NCI-H510A treated with DMSO at 0.1 percent for 48 hours (cell line): ENCODE data around the gene TMUB1.

Experiments
- DNase-seq: peaks from one replicate; lab custom pipeline; 2025; lab: John Stamatoyannopoulos, UW

TMUB1 gene

DNA sequence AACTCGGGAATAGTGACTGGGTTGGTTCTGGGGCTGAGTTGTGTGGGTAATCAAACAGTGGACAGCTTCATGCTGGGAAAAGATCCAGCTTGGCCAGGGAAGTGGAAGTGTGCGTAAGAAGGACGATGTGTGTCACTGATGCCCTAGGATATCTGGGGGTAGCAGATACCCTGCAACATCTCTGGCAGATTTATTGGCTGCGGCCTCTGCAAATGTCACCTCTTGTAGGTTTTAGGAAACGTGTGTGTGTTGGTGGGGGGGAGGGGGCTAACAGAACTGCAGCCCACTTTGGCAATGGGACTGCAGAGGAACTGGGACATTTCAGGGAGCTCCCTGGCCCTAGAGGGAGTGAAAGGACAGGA lies 2.0 kb upstream of the TMUB1 start:
- no peak for DNase-seq

DNA sequence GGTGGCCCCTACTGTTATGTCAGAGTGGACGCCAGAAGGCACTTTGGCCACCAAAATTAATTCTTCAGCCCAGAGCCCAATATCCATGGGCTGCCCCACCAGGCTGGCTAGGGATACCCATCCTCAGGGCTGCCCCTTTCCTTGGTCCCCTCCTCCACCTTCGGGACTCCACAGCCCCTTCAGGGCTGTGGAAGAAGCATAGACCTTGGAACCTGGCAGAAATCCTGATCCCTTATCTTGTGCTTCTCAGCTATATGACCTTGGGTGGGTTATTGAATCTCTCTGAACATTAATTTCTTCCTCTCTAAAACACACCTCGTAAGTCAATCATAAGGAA lies 499 bp upstream of the TMUB1 start:
- no peak for DNase-seq

DNA sequence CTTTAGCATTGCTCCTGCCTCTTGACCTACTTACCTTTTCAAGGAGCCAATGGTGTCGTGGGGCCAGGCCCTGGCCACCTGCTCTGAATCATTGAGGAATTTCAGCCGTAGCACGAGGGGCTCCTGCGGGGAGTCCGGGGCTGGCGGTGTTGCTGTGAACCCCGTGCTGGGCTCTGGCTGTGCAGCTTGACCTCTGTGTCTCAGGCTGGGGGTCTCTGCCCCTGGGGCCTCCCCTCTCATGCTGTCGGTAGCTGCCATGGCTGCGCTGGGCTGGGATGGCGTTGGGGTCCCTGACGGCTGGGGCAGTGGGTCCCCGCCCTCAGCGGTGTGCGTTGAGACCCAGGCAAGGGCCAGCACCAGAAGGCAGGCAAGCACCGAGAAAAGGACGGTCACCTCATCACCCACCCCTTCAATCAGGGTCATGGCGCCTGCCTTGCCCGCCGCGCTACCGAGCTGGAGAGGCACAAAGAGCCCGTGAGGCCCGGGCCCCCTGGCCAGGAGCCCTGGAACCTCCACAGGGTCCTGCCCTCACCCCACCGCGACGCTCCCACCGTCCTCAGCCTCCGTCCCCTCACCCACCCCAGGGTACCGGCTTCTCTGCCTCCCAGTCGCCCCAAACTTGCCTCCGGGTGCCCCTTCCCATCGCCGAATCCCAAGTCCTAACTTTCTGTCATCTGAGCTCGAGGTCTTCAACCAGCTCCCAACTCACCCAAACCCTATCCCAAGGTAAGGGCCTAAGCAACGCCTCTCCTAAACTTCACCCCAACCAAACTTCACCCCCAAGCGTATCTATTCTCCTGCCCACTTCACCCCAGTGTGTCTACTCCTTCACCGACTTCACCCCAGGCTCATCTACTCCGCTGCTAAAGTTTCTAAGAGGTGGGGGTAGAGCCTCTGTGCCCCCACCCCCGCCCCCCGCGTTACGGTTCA lies 887 bp downstream of the TMUB1 start:
- DNase-seq = no peak

DNA sequence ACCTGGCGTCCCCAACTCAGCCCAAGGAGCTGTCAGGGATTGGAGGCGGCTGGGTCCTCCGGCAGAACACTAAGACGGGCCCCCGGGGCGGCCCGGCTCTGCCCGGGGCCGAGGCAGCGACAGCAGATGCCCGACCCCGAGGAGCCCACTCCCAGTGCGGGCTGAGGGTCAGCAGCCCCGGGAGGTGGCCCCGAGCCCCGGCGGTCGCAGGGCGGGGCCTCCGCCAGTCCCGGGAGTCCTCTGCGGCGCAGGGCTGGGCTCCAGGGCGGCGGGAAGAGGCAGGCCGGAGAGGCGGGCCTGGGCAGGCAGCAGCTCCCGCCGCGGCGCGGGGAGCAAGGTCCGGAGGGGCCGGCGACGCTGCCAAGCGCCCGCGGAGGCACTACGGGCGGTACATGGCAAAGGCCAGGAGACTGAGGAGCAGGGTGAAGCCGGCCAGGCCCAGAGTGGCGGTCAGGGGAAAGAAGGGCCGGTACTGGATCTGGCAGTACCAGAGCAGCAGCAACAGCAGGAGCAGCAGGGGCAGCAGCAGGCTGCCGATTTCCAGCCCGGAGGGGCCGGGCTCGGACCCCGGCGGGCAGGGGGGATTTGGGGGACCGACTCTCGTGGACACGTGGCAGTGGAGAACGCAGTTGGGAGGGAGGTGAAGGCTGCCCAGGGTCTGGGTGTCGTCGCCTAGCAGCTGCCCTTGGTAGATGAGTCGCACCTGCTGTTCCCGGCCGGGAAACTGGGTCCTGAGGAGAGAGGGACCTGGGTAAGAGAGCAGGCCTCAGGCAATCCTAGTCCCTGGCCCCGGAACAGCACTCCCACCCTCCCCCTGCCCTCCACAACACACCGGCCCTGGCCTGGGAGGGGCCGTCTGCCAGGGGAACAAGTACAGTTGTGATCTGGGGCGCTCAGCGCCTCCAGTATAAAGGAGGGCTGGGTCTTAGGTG lies 1.9 kb downstream of the TMUB1 start:
- no peak for DNase-seq

DNA sequence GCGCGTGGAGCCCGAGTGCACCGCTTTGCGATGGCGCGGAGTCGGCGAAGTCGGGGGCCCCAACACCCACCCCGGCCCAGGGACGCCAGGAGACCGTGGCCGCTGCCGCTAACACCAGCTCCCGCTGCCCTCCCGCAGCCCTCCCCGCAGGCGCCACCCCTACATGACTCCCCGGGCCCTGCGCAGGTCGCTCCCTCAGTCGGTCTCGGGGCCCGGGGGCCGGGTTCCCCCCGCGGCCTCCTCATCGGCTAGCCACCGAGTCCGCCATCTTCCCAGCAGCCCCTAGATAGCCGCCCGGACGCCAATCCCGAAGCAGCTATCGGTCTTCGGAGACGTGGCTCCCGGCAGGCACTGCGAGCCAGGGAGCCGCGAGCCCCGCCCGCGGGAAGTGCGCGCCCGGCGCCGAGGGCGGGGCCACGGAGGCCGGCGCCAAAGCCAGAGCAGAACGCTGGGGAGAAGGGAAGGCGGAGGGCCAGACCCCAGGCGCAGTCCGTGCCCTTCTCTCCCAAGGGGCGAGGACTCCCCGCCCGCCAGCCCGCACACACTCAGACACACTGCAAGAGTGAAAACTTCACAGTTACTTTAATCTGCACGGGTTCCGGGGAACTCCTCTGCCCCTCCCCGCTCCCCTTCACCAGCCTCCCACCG lies 2.6 kb downstream of the TMUB1 start, which contains the start of gene FASTK:
Gene FASTK (minus strand): TSS at position 288 of the 648 bp plus-strand sequence. CDS start 43 bp downstream, at position 245.
- DNase-seq = peak; percentile 80

DNA sequence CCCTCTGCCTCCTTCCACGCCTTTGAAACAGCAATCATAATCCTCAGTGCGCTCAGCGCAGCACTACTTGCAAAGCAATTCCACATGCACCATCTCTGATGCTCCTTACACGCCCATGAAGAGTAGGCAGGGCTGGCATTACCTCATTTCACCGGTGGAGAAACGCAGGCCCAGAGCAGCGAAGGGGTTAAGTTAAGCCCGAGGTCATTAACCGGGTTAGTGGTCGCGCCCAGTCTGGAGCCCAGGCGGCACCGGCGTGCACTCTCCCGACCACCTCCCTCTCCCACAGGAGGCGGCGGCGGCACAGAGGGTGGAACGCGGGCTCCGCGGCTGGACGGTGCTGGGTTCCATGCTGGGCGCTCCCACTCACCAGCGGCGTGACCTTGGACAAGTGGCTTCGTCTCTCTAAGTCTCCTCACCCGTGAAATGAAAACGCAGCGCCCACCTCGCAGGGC lies 3.2 kb downstream of the TMUB1 start:
- no peak for DNase-seq

DNA sequence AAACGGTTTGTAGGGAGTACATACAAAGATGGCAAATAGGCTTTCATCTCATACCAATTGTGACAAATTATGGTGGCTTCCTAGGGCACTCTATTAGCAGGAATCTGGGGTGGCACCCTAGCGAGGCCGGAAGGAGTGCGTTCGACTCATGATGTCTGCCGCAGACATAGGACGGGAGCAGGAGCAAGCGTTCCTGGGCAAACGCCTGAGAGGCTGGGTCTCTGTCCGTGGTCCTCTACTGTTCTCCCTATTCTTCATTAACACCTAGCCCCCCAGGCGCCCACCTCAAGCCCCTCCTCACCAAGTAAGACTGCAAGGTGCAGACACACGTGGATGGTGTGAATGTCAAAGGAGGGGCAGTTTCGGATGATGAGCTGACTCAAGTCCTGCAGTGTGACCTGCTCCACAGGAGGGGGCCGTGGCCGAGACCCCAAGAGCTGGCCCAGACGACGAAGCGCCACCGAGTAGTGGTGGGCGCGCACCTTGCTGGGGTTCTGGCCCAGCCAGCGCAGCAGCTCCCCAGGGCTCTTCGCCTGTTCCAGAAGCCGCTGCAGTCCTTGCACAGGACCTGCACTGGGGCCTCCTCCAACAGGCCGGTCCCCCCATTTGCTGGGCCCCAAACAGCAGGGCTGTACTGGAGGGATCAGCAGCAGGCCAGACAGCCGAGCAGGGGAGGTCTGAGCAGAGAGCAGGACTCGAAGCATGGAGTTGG lies 3.9 kb downstream of the TMUB1 start:
- no peak for DNase-seq

DNA sequence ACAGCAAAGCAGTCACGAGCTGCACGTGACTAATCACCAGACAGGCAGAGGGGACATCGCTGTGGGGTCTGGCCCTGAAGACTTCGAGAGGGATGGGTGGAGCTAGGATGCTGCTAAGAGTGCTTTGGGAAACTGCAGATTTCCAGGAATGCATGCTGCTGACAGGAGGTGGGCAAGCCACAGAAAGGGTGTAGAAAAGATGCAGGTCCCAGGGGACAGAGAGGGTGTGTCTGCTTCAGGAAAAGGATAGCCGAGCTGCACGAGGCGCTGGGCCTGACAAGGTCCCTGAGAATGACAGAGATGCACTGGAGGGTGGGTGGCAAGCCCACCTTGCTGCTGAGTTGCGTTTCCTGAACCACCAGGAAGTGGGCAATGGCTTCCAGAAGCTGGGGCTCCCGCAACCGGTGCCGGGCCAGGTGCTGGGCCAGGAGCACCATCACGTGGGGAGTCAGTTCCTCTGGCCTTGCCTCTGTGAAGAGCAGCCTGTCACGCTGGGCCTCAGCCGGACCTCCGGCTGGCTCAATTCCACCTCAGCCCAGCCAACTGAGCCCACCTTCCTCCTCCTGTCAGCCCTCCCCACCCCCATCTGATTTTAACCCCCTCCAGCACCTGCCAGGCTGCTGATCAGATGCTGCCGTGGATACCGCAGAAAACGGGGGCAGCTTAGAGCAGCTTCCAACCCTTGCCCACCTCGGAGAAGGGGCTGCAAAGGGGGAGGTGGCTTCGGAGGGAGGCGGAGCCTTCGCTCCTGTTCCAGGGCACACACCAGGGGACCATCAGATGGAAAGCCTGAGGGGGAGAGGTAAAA lies 4.9 kb downstream of the TMUB1 start:
- DNase-seq = no peak

DNA sequence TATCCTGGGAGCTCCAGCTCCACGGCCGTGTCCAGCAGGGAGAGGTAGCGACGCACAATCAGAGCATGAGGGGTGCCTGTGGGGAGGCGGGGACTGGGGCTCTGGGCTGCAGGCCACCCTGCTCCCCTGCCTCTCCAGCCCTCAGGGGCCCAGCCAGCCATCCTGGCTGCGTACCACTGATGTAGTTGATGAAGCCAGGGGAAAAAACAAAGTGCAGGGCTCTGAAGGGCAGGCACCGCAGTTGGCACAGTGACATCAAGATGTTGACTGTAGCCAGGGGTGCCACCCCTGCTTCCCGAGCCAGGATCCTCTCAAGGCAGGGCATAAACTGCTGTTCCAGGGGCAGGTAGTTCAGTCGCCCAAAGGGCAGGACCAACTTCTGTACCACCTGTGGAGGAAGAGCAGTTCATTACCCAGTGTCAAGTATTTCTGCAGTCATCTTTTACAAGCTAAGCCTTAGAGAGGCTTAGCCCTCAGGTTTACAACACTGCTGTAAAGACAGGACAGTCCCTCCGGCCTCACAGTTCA lies 5.5 kb downstream of the TMUB1 start:
- no peak for DNase-seq

DNA sequence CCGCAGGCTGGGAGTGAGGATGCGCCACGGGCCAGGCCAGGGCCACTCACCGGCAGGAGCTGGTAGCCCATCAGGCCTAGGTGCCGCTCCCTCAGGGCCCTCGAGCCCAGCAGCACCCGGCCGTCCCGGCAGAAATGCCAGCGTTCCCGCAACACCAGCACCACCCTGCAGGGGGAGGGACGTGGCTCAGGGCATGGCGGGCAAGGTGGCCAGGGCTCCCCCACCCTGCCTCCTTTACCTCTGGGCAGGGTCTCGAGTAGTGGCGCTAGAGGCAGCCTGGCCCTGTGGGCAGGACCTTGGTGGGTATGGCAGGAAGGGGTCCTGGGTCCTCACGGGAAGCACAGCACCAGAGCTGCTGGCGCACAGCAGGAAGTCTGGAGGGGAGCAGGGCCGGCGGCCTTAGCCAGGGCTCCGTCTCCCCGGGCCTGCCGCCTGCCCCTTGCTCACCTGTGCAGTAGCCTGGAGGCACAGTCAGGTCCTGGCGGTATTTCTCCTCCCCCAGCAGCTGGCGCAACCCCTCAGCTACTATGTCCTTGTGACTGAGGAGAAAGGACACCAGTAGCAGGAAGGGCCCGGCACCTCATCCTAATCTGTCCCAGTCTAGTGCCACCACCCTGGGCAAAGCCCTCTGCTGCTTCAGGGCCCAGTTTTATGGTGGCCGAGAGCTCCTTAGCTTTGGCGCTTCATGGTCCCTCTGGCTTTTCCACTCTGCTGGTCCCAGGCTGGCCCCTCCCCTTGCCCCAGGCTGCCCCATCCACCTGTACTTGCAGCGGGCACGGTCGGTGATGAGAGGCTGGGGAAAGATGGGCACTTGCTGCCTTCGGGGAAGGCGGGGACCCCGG lies 6.2 kb downstream of the TMUB1 start:
- no peak for DNase-seq

DNA sequence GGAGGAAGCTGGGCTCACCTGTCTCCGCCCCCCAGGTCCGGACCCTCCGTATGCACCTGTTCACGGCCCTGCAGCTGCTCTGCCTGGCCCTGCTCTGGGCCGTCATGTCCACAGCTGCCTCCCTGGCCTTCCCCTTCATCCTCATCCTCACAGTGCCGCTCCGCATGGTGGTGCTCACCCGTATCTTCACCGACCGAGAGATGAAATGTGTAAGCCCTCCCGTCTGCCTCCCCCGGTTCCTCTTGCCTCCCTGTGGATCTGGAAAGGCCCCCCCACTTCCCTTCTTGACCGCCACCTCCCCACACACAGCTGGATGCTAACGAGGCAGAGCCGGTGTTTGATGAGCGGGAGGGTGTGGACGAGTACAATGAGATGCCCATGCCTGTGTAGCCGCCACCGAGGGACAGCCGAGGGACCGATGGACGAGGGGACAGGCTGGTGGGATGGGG lies 7.3 kb downstream of the TMUB1 start:
- no peak for DNase-seq

DNA sequence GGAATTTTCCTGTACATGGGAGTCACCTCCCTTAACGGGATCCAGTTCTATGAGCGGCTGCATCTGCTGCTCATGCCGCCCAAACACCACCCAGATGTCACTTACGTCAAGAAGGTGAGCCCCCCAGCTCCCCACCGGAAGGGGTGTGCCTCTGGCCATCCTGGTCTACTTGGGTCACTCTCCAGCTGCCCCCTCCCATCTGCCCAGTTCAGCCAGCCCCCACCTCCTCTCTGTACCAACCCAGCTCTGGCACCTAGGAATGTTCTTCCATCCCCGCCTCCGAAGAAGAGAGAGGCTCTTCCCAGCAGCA lies 7.7 kb downstream of the TMUB1 start:
- DNase-seq = no peak

DNA sequence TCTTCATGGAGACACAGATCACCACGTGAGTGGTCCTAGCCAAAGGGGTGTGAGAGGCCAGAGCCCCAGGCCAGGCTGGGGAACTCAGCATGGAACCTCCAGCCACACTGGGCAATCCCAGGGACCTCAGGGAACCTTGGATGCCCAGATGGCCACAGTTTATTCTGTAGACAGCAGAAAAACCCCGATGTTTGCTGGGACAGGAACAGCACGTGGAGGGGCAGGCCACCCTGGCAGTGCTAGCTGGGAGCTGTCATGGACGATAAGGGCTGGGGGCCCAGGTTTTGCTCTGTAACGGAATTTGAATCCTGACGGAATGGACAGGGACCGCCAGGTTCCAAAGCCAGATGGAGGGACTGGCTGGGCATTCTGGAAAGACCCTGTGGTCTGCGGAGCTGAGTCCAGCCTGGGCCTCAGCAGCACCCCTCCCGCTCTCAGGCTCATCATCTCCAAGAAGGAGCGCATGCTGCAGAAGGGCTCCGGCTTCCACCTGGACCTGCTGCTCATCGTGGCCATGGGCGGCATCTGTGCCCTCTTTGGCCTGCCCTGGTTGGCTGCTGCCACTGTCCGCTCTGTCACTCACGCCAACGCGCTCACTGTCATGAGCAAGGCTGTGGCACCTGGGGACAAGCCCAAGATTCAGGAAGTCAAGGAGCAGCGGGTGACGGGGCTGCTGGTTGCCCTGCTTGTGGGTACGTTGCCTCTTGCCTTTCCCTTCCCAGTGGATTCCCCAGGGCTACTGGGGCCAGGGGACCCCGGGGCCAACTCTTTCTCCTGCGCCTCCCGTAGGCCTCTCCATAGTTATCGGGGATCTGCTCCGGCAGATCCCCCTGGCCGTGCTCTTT lies 8.3 kb downstream of the TMUB1 start:
- DNase-seq = no peak

DNA sequence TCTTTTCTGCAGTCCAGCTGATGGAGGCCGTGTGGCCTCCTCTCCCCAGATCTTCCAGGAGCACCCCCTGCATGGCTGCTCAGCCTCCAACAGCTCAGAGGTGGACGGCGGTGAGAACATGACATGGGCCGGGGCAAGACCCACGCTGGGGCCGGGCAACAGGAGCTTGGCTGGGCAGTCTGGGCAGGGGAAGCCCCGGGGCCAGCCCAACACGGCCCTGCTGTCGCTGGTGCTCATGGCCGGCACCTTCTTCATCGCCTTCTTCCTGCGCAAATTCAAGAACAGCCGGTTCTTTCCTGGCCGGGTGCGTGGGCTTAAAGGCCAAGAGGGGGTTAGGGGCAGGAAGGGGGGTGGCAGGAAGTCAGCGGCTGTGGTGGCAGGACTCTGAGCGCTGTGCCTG lies 9.3 kb downstream of the TMUB1 start:
- DNase-seq = no peak

DNA sequence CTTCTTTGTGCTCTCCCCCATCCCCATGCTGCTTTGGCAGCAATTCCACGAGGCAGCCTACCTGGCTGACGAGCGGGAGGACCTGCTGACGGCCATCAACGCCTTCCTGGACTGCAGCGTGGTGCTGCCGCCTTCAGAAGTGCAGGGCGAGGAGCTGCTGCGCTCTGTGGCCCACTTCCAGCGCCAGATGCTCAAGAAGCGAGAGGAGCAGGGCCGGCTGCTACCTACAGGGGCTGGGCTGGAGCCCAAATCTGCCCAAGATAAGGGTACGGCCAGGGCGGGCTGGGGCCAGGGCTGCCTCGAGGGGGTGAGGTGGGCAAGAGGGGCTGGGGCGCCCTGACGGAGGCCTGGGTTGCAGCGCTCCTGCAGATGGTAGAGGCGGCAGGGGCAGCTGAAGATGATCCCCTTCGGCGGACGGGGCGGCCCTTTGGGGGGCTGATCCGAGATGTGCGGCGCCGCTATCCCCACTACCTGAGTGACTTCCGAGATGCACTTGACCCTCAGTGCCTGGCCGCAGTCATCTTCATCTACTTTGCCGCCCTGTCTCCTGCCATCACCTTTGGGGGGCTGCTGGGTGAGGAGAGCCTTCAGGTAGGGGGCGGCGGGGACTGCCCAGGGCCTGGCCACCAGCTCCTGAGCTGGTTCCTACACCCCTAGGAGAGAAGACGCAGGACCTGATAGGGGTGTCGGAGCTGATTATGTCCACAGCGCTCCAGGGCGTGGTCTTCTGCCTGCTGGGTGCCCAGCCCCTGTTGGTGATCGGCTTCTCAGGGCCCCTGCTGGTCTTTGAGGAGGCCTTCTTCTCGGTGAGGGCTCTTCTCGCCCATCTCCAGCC lies 12.0 kb downstream of the TMUB1 start:
- DNase-seq = no peak

DNA sequence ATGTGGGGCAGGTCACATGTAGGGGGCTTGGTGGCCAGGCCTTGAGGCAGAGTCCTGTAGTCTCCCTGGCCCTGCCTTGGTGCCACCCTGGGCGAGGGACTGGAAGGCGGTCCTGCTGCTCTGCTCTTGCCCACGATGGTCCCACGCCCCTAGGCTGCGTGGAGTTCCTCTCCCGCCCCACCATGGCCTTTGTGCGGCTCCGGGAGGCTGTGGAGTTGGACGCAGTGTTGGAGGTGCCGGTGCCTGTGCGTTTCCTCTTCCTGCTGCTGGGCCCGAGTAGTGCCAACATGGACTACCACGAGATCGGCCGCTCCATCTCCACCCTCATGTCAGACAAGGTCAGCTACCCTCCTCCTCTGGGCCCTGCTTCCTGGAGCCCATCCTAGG lies 12.7 kb downstream of the TMUB1 start:
- no peak for DNase-seq

DNA sequence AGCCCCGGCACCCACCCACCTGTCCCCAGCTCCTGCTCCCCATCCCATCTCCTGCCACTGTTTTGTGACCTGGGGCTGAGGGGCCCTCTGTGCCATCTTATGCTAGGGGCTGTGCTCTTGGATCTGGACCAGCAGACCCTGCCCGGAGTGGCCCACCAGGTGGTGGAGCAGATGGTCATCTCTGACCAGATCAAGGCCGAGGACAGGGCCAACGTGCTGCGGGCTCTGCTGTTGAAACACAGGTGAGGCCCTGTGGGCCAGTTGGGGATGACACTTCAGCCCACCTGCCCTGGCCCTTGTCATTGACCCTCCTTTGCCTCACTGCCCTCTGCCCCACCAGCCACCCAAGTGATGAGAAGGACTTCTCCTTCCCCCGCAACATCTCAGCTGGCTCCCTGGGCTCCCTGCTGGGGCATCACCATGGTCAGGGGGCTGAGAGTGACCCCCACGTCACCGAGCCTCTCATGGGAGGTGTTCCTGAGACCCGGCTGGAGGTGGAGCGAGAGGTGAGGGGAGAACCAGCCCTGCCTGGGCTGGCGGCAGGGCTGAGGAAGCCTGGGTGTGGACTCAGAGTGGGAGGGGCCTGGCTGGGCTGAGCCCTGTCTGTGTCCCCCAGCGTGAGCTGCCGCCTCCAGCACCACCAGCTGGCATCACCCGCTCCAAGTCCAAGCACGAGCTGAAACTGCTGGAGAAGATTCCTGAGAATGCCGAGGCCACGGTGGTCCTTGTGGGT lies 13.3 kb downstream of the TMUB1 start:
- DNase-seq = no peak
